ENCODE results near the gene RAB33A. TPM values are rescaled to one million over a fixed set of nuclear protein-coding genes. Genes with fewer than 3 reads are reported as not detected.

Gene RAB33A
- total RNA-seq, result 1 to 10 TPM; 2.2 to 5.0 TPM
- 3.2 to 12.9 reads per million in 2 donors for total RNA-seq

DNA sequence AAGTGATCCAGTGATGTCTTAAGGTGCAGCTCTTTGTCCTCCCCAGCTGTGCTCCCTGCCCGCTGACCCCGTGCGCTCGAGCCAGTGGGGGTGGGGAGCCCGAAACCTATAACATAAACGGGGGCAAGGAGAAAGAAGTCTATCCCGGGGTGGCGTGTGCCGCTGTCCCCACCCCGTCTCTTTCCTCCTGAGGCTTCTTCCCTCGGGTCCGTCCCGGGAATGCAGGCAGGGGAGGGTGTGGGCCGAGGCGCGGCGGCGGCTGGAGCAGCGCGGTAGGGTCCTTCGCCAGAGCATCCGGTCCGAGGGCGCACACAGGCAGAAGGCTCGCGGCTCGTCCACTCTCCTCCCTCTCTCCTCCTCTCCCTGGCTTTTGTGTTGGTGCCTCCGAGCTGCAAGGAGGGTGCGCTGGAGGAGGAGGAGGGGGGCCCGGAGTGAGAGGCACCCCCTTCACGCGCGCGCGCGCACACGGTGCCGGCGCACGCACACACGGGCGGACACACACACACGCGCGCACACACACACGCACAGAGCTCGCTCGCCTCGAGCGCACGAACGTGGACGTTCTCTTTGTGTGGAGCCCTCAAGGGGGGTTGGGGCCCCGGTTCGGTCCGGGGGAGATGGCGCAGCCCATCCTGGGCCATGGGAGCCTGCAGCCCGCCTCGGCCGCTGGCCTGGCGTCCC, at the start of gene RAB33A:
TSS of gene RAB33A (plus strand) at position 517 of the 681 bp plus-strand sequence. CDS start at position 618, 101 bp downstream.
- peak; percentile 69 for ATAC-seq
- no peaks in the 10 kb centered on the region for H3K9me3 ChIP-seq (ENCODE audit: control insufficient read depth, low read length, poor library complexity, severe bottlenecking)
- no peaks in the 10 kb centered on the region for H3K36me3 Mint-ChIP-seq (ENCODE audit: low read depth)
- peak within 1 kb of the TSS; percentile 90 for H3K4me3 Mint-ChIP-seq
- DNase-seq, result peak; percentile 16 to 39 (median 28)
- H3K27me3 Mint-ChIP-seq, result no peaks in the 10 kb centered on the region
- H3K27ac Mint-ChIP-seq, result peak within 1 kb of the TSS; percentile 75
- peaks cover 29% of the 10 kb centered on the region for H3K4me1 Mint-ChIP-seq

DNA sequence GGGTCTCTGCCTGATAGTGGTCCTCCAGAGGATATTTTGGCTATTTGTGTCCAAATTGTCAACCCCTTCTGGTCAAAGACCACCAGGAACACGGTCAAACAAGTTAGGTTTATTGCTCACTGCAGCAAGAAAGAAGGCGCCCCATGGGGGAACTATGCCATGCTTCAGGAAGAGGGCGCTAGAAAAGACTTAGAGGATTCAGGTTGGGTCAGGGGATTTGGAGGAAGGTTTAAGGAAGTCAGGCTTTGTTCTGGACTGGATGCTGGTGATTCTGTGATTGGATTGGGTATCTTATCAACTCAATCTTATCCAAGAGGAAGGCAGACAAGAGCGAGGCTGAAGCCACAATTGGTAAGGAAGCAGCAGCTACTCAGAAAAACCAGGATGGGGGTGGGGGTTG, 47.2 kb upstream of the RAB33A start:
- no peaks in the 10 kb centered on the region for H3K9me3 ChIP-seq (ENCODE audit: control insufficient read depth, low read length, poor library complexity, severe bottlenecking)
- Mint-ChIP-seq H3K4me1 (no peaks in the 10 kb centered on the region), H3K4me3 (no peak overlapping the region), H3K36me3 (ENCODE audit: low read depth) (no peaks in the 10 kb centered on the region), H3K27ac (no peak overlapping the region), H3K27me3 (no peaks in the 10 kb centered on the region)
- DNase-seq, result no peak
- ATAC-seq, result no peak

DNA sequence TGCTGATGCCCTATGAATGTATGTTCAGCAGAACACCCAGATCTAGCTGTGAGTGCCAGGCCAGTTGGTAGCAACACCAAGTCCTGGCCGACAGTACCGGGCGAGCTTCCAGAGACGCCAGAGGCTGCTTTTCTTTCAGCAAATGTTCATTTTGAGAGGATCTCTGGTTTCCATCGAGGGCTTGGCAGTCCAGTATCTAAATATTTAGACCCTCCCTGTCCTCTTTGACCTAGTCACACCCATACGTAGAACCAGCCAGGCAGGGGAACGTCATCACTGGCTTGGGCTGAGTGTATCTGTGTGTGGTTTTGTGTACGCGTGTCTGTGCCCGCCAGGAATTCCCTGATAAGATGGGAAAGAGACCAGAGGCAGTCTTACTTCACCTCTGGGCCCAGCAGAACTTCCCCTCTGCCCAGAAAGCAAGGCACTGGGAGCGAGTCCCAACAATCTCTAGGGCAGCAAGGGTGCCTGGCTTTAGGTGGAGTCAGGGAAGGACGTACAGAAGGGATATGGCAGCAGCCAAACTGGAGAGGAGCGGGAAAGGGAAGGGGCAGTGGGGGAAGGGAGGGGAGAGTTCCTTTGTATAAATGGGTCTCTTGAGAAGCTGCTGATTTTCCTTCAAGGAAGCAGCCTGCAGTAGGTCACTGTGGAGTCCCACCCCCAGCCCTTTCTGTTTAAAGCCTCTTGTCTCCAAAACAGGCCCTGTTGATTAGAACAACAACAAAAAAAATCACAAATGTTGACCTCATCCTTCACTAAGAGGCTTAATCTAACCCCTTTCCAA, 46.5 kb upstream of the RAB33A start:
- no peak for DNase-seq

DNA sequence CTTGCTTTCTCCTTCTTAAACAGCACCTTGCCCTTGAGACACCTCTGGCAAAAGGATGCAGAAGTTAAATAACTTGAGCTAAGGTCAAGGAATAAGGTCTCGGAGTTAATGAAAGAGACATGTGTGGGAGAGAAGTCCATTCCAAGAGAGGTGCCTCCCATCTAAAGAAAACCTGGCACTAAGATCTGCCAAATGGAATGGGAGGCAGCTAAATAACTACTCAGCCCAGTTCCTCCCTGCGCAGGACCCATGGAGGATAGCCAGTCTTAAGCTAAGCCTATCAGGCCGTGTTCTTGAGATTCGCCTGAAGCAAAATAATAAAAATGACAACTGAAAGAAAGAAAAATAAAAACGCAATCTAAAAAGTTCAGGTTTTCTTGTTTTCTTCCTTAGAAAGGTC, 40.8 kb upstream of the RAB33A start:
- no peaks in the 10 kb centered on the region for H3K36me3 Mint-ChIP-seq (ENCODE audit: low read depth)
- no peaks in the 10 kb centered on the region for H3K27me3 Mint-ChIP-seq
- H3K27ac Mint-ChIP-seq, result no peak overlapping the region

More for the DNA sequence above, 46.5 kb upstream of the RAB33A start:
- no peak for ATAC-seq
- no peaks in the 10 kb centered on the region for H3K4me1 Mint-ChIP-seq
- H3K27me3 Mint-ChIP-seq, result no peaks in the 10 kb centered on the region
- H3K27ac Mint-ChIP-seq, result no peak overlapping the region
- H3K36me3 Mint-ChIP-seq (ENCODE audit: low read depth), result no peaks in the 10 kb centered on the region
- H3K9me3 ChIP-seq (ENCODE audit: control insufficient read depth, low read length, poor library complexity, severe bottlenecking), result no peaks in the 10 kb centered on the region
- no peak overlapping the region for H3K4me3 Mint-ChIP-seq

DNA sequence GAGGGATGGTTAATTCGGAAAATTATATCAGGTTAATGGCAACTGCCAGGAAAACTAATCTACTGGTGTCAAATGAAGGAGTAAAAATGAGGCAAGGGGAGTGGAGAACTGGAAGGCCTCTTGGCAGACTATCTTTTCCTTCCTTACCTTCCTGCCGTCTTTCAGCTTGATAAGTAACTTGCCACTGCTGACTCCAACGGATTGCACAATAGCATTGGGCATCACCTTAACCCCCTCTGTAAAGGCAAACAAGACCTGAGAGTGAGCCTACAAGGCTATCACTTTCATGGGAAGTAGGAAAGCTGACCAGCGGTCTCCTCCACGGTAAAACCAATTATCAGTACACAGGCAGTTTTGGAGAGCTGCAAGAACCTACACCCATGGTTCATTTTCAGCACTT, 35.3 kb upstream of the RAB33A start:
- H3K9me3 ChIP-seq (ENCODE audit: control insufficient read depth, low read length, poor library complexity, severe bottlenecking), result no peaks in the 10 kb centered on the region
- no peak for ATAC-seq
- H3K36me3 Mint-ChIP-seq (ENCODE audit: low read depth), result no peaks in the 10 kb centered on the region
- H3K4me3 Mint-ChIP-seq, result no peak overlapping the region
- no peak overlapping the region for H3K27ac Mint-ChIP-seq
- H3K4me1 Mint-ChIP-seq, result peaks cover 2% of the 10 kb centered on the region
- no peak for DNase-seq
- no peaks in the 10 kb centered on the region for H3K27me3 Mint-ChIP-seq

More for the DNA sequence above, 40.8 kb upstream of the RAB33A start:
- ATAC-seq (no peak), DNase-seq (no peak)
- H3K4me1 Mint-ChIP-seq, result no peaks in the 10 kb centered on the region
- H3K9me3 ChIP-seq (ENCODE audit: control insufficient read depth, low read length, poor library complexity, severe bottlenecking), result no peaks in the 10 kb centered on the region
- H3K4me3 Mint-ChIP-seq, result no peak overlapping the region

DNA sequence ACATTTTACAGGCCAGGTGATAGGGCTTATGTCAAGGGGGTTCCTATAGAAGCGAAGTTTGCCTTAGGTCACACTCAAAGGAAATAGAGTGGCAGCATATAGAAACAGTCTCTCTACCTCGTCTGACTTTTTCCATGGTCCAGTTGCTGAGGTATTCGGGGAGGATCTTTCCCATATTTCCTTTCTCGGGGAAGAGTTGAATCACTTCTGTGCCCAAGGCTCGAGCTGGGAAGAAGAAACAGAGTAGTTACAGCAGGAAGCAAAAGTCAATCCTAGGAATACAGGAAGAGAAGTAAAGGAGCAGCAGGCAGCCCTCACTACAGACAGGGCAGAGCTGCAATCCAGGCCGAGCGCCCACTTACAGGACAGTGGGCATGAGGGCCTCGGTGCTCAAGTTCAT, 34.8 kb upstream of the RAB33A start:
- Mint-ChIP-seq H3K27me3 (no peaks in the 10 kb centered on the region), H3K27ac (no peak overlapping the region), H3K36me3 (ENCODE audit: low read depth) (peaks cover 3% of the 10 kb centered on the region), H3K4me3 (no peak overlapping the region), H3K4me1 (peaks cover 5% of the 10 kb centered on the region)
- DNase-seq (no peak), ATAC-seq (no peak)
- no peaks in the 10 kb centered on the region for H3K9me3 ChIP-seq (ENCODE audit: control insufficient read depth, low read length, poor library complexity, severe bottlenecking)

DNA sequence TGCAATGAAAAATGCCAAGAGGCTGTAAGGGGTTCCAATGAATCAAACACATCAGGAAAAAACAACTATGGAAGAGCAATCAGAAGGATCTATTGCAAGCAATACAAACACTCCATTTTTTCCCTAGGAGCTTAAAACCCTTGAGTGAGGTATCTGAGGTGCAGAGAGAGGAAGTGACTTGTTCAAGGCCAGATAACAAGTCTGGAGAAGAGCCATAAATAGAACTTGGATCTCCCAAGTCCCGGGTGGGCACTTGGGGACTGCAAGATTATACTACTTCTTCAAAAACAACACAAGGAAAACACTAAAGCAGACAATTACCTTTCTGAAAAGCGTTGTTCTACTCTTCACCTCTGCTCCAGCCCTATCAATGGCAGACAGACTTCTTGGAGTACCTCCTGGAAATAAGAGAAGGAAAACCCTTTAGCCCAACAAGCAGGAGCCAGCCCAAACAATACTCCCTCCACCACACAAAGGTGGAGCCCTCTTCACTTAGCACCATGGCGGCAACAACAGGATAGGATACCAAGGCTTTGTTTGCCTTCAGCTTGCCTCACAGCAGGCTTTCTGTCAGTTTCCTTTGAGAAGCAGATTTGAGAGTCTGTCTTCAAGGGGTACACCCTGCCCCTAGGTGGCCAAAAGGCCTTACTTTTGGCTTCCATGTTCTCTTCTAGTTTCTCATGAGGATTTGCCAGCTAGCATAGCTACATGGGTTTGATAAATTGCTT, 32.1 kb upstream of the RAB33A start:
- peaks cover 9% of the 10 kb centered on the region for H3K4me1 Mint-ChIP-seq
- no peaks in the 10 kb centered on the region for H3K27me3 Mint-ChIP-seq
- no peak overlapping the region for H3K4me3 Mint-ChIP-seq
- H3K27ac Mint-ChIP-seq, result no peak overlapping the region
- no peak for ATAC-seq
- DNase-seq, result no peak
- H3K9me3 ChIP-seq (ENCODE audit: control insufficient read depth, low read length, poor library complexity, severe bottlenecking), result no peaks in the 10 kb centered on the region
- peaks cover 8% of the 10 kb centered on the region for H3K36me3 Mint-ChIP-seq (ENCODE audit: low read depth)

DNA sequence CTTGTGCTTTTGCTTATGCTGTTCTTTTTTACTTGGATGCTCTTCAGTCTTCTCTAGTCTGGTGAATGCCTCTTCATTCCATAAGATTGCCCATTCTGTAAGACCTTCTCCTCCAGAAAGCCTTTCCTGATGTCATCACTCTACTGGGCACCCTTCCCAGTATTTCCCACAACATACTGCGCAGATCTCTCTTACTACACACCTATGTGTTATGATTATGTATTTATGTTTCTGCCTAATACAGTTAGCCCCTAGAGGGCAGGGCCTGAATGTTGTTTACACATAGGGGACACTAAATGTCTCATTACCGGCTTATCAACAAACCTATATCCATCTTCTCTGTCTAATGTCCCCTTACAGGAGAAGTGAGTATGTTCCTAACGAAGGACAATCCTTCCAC, 27.3 kb upstream of the RAB33A start:
- H3K27me3 Mint-ChIP-seq, result no peaks in the 10 kb centered on the region
- no peak overlapping the region for H3K4me3 Mint-ChIP-seq
- no peak overlapping the region for H3K27ac Mint-ChIP-seq
- ATAC-seq (no peak), DNase-seq (no peak)
- peaks cover 9% of the 10 kb centered on the region for H3K4me1 Mint-ChIP-seq
- H3K36me3 Mint-ChIP-seq (ENCODE audit: low read depth), result peaks cover 8% of the 10 kb centered on the region
- H3K9me3 ChIP-seq (ENCODE audit: control insufficient read depth, low read length, poor library complexity, severe bottlenecking), result no peaks in the 10 kb centered on the region

DNA sequence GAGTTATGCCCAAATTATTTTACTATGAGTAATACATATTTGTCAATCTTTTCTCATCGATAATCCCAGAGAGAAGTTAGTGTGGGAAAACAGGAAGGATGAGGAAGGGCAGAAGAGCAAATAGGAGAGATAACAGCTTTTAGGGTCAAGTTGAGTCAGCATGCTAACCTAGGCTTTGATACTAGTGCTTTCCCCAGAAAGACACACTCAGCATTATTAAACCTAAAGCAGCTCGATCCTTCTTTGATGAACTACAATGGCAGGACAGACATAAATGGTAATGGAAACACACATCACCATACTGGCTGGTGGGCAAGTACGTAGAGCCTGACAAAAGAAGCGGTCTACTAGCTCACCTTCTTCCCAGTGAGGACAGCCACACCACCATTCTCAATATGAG, 26.6 kb upstream of the RAB33A start:
- H3K9me3 ChIP-seq (ENCODE audit: control insufficient read depth, low read length, poor library complexity, severe bottlenecking), result no peaks in the 10 kb centered on the region
- no peak overlapping the region for H3K4me3 Mint-ChIP-seq
- peaks cover 9% of the 10 kb centered on the region for H3K4me1 Mint-ChIP-seq
- H3K27ac Mint-ChIP-seq, result no peak overlapping the region
- peaks cover 8% of the 10 kb centered on the region for H3K36me3 Mint-ChIP-seq (ENCODE audit: low read depth)
- ATAC-seq (no peak), DNase-seq (no peak)
- no peaks in the 10 kb centered on the region for H3K27me3 Mint-ChIP-seq

DNA sequence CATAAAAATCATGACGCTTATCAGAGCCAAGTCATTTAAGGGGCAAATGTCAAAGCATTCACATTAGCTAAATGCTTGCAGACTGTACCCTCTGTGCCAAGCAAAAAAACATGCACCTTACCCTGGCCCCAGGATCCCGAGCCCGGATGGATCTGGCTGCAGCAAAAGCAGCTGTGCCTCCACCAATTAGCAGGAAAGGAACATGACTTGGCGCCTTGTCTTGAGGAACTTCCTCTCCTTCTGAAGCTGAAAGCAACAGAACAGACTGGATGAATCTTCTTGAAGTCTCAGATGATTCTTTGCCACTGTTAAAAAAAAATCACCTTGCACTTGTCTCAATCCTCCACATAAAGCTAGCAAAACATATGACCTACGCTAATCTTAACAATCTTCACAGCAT, 24.1 kb upstream of the RAB33A start:
- DNase-seq (no peak), ATAC-seq (no peak)
- H3K36me3 Mint-ChIP-seq (ENCODE audit: low read depth), result peaks cover 4% of the 10 kb centered on the region
- H3K4me3 Mint-ChIP-seq, result no peak overlapping the region
- H3K27ac Mint-ChIP-seq, result no peak overlapping the region
- no peaks in the 10 kb centered on the region for H3K27me3 Mint-ChIP-seq
- H3K4me1 Mint-ChIP-seq, result peaks cover 6% of the 10 kb centered on the region
- H3K9me3 ChIP-seq (ENCODE audit: control insufficient read depth, low read length, poor library complexity, severe bottlenecking), result no peaks in the 10 kb centered on the region

DNA sequence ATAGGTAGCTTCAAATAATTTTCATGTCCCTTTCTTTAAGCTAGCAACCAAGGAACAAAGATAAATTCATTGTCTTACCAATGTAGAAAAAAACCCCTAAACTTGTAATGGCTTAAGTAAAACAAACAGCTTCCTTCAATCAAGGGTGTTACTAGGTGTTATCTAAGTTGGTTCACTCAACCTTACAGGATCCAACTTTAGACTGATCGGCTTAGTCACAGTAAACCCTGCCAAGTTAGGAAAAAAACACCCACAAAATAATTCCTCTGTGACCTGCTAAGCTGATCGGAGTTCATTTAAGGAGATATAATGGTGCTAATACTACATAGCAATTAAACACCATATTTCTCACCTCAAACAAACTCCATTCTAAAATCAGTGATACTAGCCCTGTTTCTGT, 16.2 kb upstream of the RAB33A start:
- H3K4me1 Mint-ChIP-seq, result peaks cover 5% of the 10 kb centered on the region
- no peak overlapping the region for H3K4me3 Mint-ChIP-seq
- H3K36me3 Mint-ChIP-seq (ENCODE audit: low read depth), result no peaks in the 10 kb centered on the region
- DNase-seq, result no peak
- no peak for ATAC-seq
- no peaks in the 10 kb centered on the region for H3K27me3 Mint-ChIP-seq
- H3K27ac Mint-ChIP-seq, result no peak overlapping the region
- H3K9me3 ChIP-seq (ENCODE audit: control insufficient read depth, low read length, poor library complexity, severe bottlenecking), result no peaks in the 10 kb centered on the region

DNA sequence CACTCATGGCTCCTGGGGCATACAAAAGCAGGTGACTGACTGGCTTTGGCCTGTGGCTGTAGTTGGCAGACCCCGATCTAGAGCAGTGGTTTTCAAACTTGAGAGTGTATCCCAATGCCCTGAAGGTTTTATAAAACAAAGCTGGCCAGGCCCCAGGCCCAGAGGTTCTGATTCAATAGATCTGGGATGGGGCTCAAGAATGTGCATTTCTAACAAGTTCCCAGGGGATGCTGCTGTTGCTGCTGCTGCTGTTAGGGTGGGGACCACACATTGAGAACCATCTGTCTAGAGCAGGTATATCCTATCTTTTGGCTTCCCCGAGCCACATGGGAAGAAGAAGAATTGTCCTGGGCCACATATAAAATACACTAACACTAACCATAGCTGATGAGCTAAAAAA, 13.5 kb upstream of the RAB33A start:
- Mint-ChIP-seq H3K4me1 (peaks cover 9% of the 10 kb centered on the region), H3K27ac (no peak overlapping the region)
- ATAC-seq, result no peak

DNA sequence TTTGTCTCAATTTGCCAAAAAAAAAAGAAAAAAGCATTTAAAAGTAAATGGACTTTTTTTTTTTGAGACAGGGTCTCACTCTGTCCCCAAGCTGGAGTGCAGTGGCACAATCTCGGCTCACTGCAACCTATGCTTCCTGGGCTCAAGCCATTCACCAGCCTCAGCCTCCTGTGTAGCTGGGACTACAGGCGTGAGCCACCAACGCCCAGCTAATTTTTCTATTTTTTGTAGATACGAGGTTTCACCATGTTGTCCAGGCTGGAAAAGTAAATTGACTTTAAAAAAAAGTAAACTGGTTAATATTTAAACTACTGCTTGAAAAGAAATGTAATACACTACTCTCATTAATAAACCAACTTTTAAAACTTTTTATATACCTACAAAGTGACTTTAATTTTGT, 12.0 kb upstream of the RAB33A start:
- ATAC-seq (no peak), DNase-seq (no peak)
- Mint-ChIP-seq H3K36me3 (ENCODE audit: low read depth) (no peaks in the 10 kb centered on the region), H3K4me1 (peaks cover 9% of the 10 kb centered on the region), H3K4me3 (no peak overlapping the region), H3K27me3 (no peaks in the 10 kb centered on the region), H3K27ac (peak overlapping the region; percentile 67)
- H3K9me3 ChIP-seq (ENCODE audit: control insufficient read depth, low read length, poor library complexity, severe bottlenecking), result no peaks in the 10 kb centered on the region

More for the DNA sequence above, 13.5 kb upstream of the RAB33A start:
- no peaks in the 10 kb centered on the region for H3K36me3 Mint-ChIP-seq (ENCODE audit: low read depth)
- H3K27me3 Mint-ChIP-seq, result no peaks in the 10 kb centered on the region
- H3K4me3 Mint-ChIP-seq, result no peak overlapping the region
- no peak for DNase-seq
- H3K9me3 ChIP-seq (ENCODE audit: control insufficient read depth, low read length, poor library complexity, severe bottlenecking), result no peaks in the 10 kb centered on the region

Data from T-helper 17 cell (primary cell).